OCI-LY7 (cell line): ENCODE results near the gene ARF6. TPM values are rescaled to one million over a fixed set of nuclear protein-coding genes. Genes with fewer than 3 reads are reported as not detected.

Experiments
- BruUV-seq: library from RNA; stranded (reverse); fragments of 400-500 nt; replicated peaks from 2 replicates; lab custom pipeline; 2021; lab: Mats Ljungman, UMichigan
- CTCF ChIA-PET: fragments of 300-600 bp; sonication (Branson Sonifier 250); formaldehyde crosslinking; loops from one replicate; lab custom pipeline; 2022; ENCODE audit warnings: antibody characterized with exemption; ENCODE audit not compliant: unreplicated experiment; lab: Charles Lee
- POLR2A ChIA-PET: fragments of 300-600 bp; sonication (Branson Sonifier 250); formaldehyde crosslinking; loops from one replicate; lab custom pipeline; 2022; ENCODE audit warnings: antibody characterized with exemption; lab: Charles Lee
- DNase-seq: peaks from one replicate; pipeline ENCODE4 v3.0.0-alpha.2; 2015; ENCODE audit warnings: low spot score
- H2AFZ ChIP-seq: fragments of 200-600 bp; sonication (generic), shearing (Covaris generic); 2 replicates; pipeline ENCODE4 v1.6.1; 2014; ENCODE audit warnings: mild to moderate bottlenecking, antibody characterized with exemption, low read length, moderate library complexity
- H3K27ac ChIP-seq: fragments of 200-600 bp; sonication (generic); 2 replicates; pipeline ENCODE4 v1.5.1; 2014; ENCODE audit warnings: mixed run types, low read depth, mild to moderate bottlenecking, moderate library complexity, low read length, inconsistent platforms; ENCODE audit not compliant: poor library complexity, severe bottlenecking
- H3K36me3 ChIP-seq: fragments of 200-600 bp; sonication (generic); 2 replicates; pipeline ENCODE4 v1.6.1; 2014; ENCODE audit warnings: mild to moderate bottlenecking, antibody characterized with exemption, low read length, moderate library complexity, mixed read lengths; ENCODE audit not compliant: insufficient read depth
- H3K4me1 ChIP-seq: fragments of 200-600 bp; sonication (generic); 2 replicates; pipeline ENCODE4 v1.5.1; 2014; ENCODE audit warnings: mild to moderate bottlenecking, low read length; ENCODE audit not compliant: insufficient read depth, poor library complexity, severe bottlenecking
- H3K4me2 ChIP-seq: fragments of 200-600 bp; sonication (generic); 2 replicates; pipeline ENCODE4 v1.6.1; 2014; ENCODE audit warnings: mild to moderate bottlenecking, low read length
- H3K4me3 ChIP-seq: fragments of 200-600 bp; sonication (generic); 2 replicates; pipeline ENCODE4 v1.5.1; 2014; ENCODE audit warnings: mild to moderate bottlenecking, low read depth, low read length; ENCODE audit not compliant: poor library complexity, severe bottlenecking
- H3K79me2 ChIP-seq: fragments of 200-600 bp; sonication (generic); 2 replicates; pipeline ENCODE4 v1.6.1; 2016; ENCODE audit warnings: low read depth, mild to moderate bottlenecking, low read length, moderate library complexity, mixed read lengths; ENCODE audit not compliant: insufficient read depth
- H3K9me2 ChIP-seq: fragments of 200-600 bp; sonication (generic); 2 replicates; pipeline ENCODE4 v1.6.1; 2016; ENCODE audit warnings: mild to moderate bottlenecking, low read length, mixed read lengths; ENCODE audit not compliant: insufficient read depth
- H3K9me3 ChIP-seq: fragments of 200-600 bp; sonication (generic); 2 replicates; pipeline ENCODE4 v1.6.1; 2014; ENCODE audit warnings: mild to moderate bottlenecking, mixed run types, low read length, mixed read lengths
- H4K20me1 ChIP-seq: fragments of 200-600 bp; sonication (generic); 2 replicates; pipeline ENCODE4 v1.6.1; 2014; ENCODE audit warnings: mild to moderate bottlenecking, antibody characterized with exemption, low read length, moderate library complexity, mixed read lengths; ENCODE audit not compliant: insufficient read depth
- CTCF ChIP-seq: fragments of 200-600 bp; sonication (generic); conservative IDR thresholded peaks from 2 replicates; pipeline ENCODE4 v1.5.1; 2014; ENCODE audit warnings: mild to moderate bottlenecking, antibody characterized with exemption, low read length, moderate library complexity, mixed read lengths
- EZH2phosphoT487 ChIP-seq: fragments of 200-600 bp; sonication (generic); IDR thresholded peaks from 2 replicates; pipeline ENCODE4 v1.6.1; 2018; ENCODE audit warnings: low read depth, borderline replicate concordance, mild to moderate bottlenecking, mixed run types, antibody characterized with exemption, low read length, moderate library complexity, mixed read lengths
- intact Hi-C: fragments of 100-400 bp; cut with micrococcal nuclease; formaldehyde crosslinking; loops from one replicate; pipeline ENCODE4 v1.10.0; 2022; ENCODE audit not compliant: unreplicated experiment
- total RNA-seq, 2 experiments: library from RNA; depleted of rRNA in 1 of 2; stranded (reverse); fragments of >200 nt in 1 of 2; shearing (Covaris generic) in 1 of 2; gene quantifications; 2 replicates each; pipeline ENCODE4 v1.2.3, GENCODE V29; 2014 to 2022

Gene ARF6
- total RNA-seq, 2 experiments from 2014 or later: 47.6 to 69.1 TPM

GRCh38 chr14:49904270-49904669 is 11.4 kb downstream of the ARF6 start:
- peaks cover 7% of the 10 kb centered on the region for H3K4me1 ChIP-seq
- 0 out of 2 replicates have a peak, but pooled peaks cover 4% of the 10 kb centered on the region for H3K9me3 ChIP-seq
- no peak for TF ChIP-seq CTCF
- no peak for TF ChIP-seq EZH2phosphoT487
- POLR2A ChIA-PET: interaction anchor here (1.2 kb wide), 1 partner anchor 53 kb away, joined by 3 read pairs; no protein-coding TSS in a partner anchor
- no peak for DNase-seq
- CTCF ChIA-PET: no interaction called here
- no peaks in the 10 kb centered on the region for H3K9me2 ChIP-seq
- no peak overlapping the region for H3K4me3 ChIP-seq
- H4K20me1 ChIP-seq: no peaks in the 10 kb centered on the region
- H3K27ac ChIP-seq: no peak overlapping the region
- H3K36me3 ChIP-seq: no peaks in the 10 kb centered on the region; the same call in 1 of the 2 replicates
- intact Hi-C loops: no loop called here
- peaks cover 10% of the 10 kb centered on the region; the same call in 1 of the 2 replicates for H3K79me2 ChIP-seq
- no peak overlapping the region for H2AFZ ChIP-seq
- no peak overlapping the region for H3K4me2 ChIP-seq
- no TSS peak for BruUV-seq

- CTCF ChIA-PET: no interaction called here
- Histone ChIP-seq H3K36me3 (no peaks in the 10 kb centered on the region), H3K79me2 (no peaks in the 10 kb centered on the region), H3K27ac (no peak overlapping the region), H3K4me1 (peaks cover 4% of the 10 kb centered on the region), H4K20me1 (no peaks in the 10 kb centered on the region), H3K4me2 (no peak overlapping the region), H2AFZ (no peak overlapping the region; the same call in 1 of the 2 replicates), H3K9me2 (no peaks in the 10 kb centered on the region), H3K4me3 (no peak overlapping the region), H3K9me3 (0 out of 2 replicates have a peak, but pooled peaks cover 7% of the 10 kb centered on the region)
- TF ChIP-seq CTCF: no peak
- no peak for TF ChIP-seq EZH2phosphoT487
- intact Hi-C loops: no loop called here
- DNase-seq: no peak
- no TSS peak for BruUV-seq
- POLR2A ChIA-PET: interaction anchor here (0.6 to 1.3 kb wide), 7 partner anchors 8 to 431 kb away, joined by 3 to 7 read pairs (median 3); no protein-coding TSS in a partner anchor
These were observed 13.1 kb downstream of the ARF6 start for GRCh38 chr14:49905989-49906388.

GRCh38 chr14:49907186-49907585 is 14.3 kb downstream of the ARF6 start:
- no peak overlapping the region for H2AFZ ChIP-seq
- H3K4me3 ChIP-seq: no peak overlapping the region
- no peaks in the 10 kb centered on the region for H3K36me3 ChIP-seq
- ChIA-PET POLR2A (interaction anchor here (0.6 to 1.6 kb wide), 6 partner anchors 11 to 194 kb away, joined by 3 to 6 read pairs (median 3); no protein-coding TSS in a partner anchor), CTCF (no interaction called here)
- BruUV-seq: no TSS peak
- H3K27ac ChIP-seq: no peak overlapping the region
- intact Hi-C loops: no loop called here
- TF ChIP-seq CTCF (no peak), EZH2phosphoT487 (no peak)
- peaks cover 4% of the 10 kb centered on the region for H3K4me1 ChIP-seq
- no peaks in the 10 kb centered on the region for H4K20me1 ChIP-seq
- H3K9me3 ChIP-seq: 0 out of 2 replicates have a peak, but pooled peaks cover 7% of the 10 kb centered on the region
- H3K4me2 ChIP-seq: no peak overlapping the region
- H3K9me2 ChIP-seq: no peaks in the 10 kb centered on the region
- no peak for DNase-seq
- H3K79me2 ChIP-seq: no peaks in the 10 kb centered on the region
